Muscle layer of duodenum (tissue), 2 donors: Measurements from ENCODE around the gene UBE2D4.
"Not testable (repeated sequence)": the region's sequence is repeated elsewhere in the genome, so short reads cannot be mapped to it uniquely, and the experiment has no call there.

Source experiments
- H3K27ac ChIP-seq: one replicate; pipeline ENCODE4 v1.7.0; 2013; ENCODE audit warnings: mild to moderate bottlenecking, low read length
- H3K27me3 ChIP-seq: one replicate; pipeline ENCODE4 v1.7.0; 2013; ENCODE audit warnings: low read depth, mild to moderate bottlenecking, control low read depth, low read length
- H3K36me3 ChIP-seq, 2 donors: one replicate each; pipeline ENCODE4 v1.7.0; 2013; ENCODE audit warnings: low read length in 2 of 2, control low read depth in 1 of 2, mild to moderate bottlenecking in 1 of 2; ENCODE audit not compliant: insufficient read depth in 2 of 2, control insufficient read depth in 1 of 2
- H3K4me1 ChIP-seq, 2 donors: one replicate each; pipeline ENCODE4 v1.7.0; 2013; ENCODE audit warnings: low read length in 2 of 2, mild to moderate bottlenecking in 2 of 2, control low read depth in 1 of 2, moderate library complexity in 1 of 2; ENCODE audit not compliant: insufficient read depth in 2 of 2, control insufficient read depth in 1 of 2
- H3K4me3 ChIP-seq, 2 donors: one replicate each; pipeline ENCODE4 v1.7.0; 2013; ENCODE audit warnings: low read length in 2 of 2, low read depth in 1 of 2, mild to moderate bottlenecking in 1 of 2
- H3K9me3 ChIP-seq, 2 donors: one replicate each; pipeline ENCODE4 v1.7.0; 2013; ENCODE audit warnings: low read length in 2 of 2, control low read depth in 1 of 2, mild to moderate bottlenecking in 1 of 2; ENCODE audit not compliant: control insufficient read depth in 1 of 2
- donor health status: healthy.

Gene UBE2D4

GRCh38 chr7:43994681-43995080 lies 68.4 kb downstream of the UBE2D4 start:
- H3K4me3 ChIP-seq, H3K36me3 ChIP-seq, H3K9me3 ChIP-seq, H3K4me1 ChIP-seq, H3K27ac ChIP-seq, H3K27me3 ChIP-seq: not testable (repeated sequence)

- H3K36me3 ChIP-seq, H3K27me3 ChIP-seq, H3K9me3 ChIP-seq, H3K4me3 ChIP-seq, H3K27ac ChIP-seq, H3K4me1 ChIP-seq: not testable (repeated sequence)
Observed at GRCh38 chr7:43997532-43997931, 71.3 kb downstream of the UBE2D4 start, which contains the start of gene SPDYE1. SPDYE1 (plus strand) TSS chr7:43997897; CDS start chr7:43999950, 2,053 bp downstream.
